Measurements from ENCODE around the gene CFAP99. TPM values are rescaled to one million over a fixed set of nuclear protein-coding genes. Genes with fewer than 3 reads are reported as not detected.
A peak's percentile ranks its signal among the peaks of the same experiment; 100 is the strongest.

Gene CFAP99
- total RNA-seq, 1 experiment from 2014 or later: 0.42 TPM

- DNase-seq (ENCODE audit: low read depth): no peak
Observed at GRCh38 chr4:2428496-2429213, 9.9 kb downstream of the CFAP99 start.

- peak; percentile 61 for DNase-seq (ENCODE audit: low read depth)
Observed at GRCh38 chr4:2429945-2430757, 11.4 kb downstream of the CFAP99 start.

GRCh38 chr4:2432004-2432403, 13.2 kb downstream of the CFAP99 start:
- DNase-seq (ENCODE audit: low read depth): no peak

GRCh38 chr4:2432991-2433530, 14.3 kb downstream of the CFAP99 start:
- peak; percentile 90 for DNase-seq (ENCODE audit: low read depth)

GRCh38 chr4:2433609-2434350, 15.0 kb downstream of the CFAP99 start:
- DNase-seq (ENCODE audit: low read depth): no peak

- DNase-seq (ENCODE audit: low read depth): no peak
Observed at GRCh38 chr4:2434420-2434819, 15.7 kb downstream of the CFAP99 start.

GRCh38 chr4:2436301-2436700, 17.5 kb downstream of the CFAP99 start:
- DNase-seq (ENCODE audit: low read depth): peak; percentile 20

GRCh38 chr4:2436761-2437474, 18.2 kb downstream of the CFAP99 start:
- DNase-seq (ENCODE audit: low read depth): no peak

- DNase-seq (ENCODE audit: low read depth): no peak
Observed at GRCh38 chr4:2437475-2438215, 18.9 kb downstream of the CFAP99 start.

GRCh38 chr4:2438822-2439718, 20.3 kb downstream of the CFAP99 start:
- DNase-seq (ENCODE audit: low read depth): no peak

- DNase-seq (ENCODE audit: low read depth): peak; percentile 71
Observed at GRCh38 chr4:2441393-2442174, 22.8 kb downstream of the CFAP99 start.

GRCh38 chr4:2442175-2442993, 23.6 kb downstream of the CFAP99 start:
- no peak for DNase-seq (ENCODE audit: low read depth)

- no peak for DNase-seq (ENCODE audit: low read depth)
Observed at GRCh38 chr4:2443061-2443730, 24.4 kb downstream of the CFAP99 start.

GRCh38 chr4:2443956-2444740, 25.4 kb downstream of the CFAP99 start:
- no peak for DNase-seq (ENCODE audit: low read depth)

GRCh38 chr4:2445130-2445529, 26.4 kb downstream of the CFAP99 start:
- DNase-seq (ENCODE audit: low read depth): no peak

- DNase-seq (ENCODE audit: low read depth): no peak
Observed at GRCh38 chr4:2445571-2445970, 26.8 kb downstream of the CFAP99 start.
